H4 (cell line): ENCODE measurements around the gene IHH. TPM values are rescaled to one million over a fixed set of nuclear protein-coding genes. Genes with fewer than 3 reads are reported as not detected.
A peak's percentile ranks its signal among the peaks of the same experiment; 100 is the strongest.

Experiments
- DNase-seq: peaks from one replicate; pipeline ENCODE4 v3.0.0-alpha.2; 2015; ENCODE audit warnings: low spot score
- total RNA-seq: library from RNA; depleted of rRNA; stranded (reverse); fragments of >200 nt; shearing (Covaris generic); gene quantifications from 2 replicates; pipeline ENCODE4 v1.2.3, GENCODE V29; 2014

The IHH gene
- total RNA-seq, 1 experiment from 2014 or later = not detected

DNA sequence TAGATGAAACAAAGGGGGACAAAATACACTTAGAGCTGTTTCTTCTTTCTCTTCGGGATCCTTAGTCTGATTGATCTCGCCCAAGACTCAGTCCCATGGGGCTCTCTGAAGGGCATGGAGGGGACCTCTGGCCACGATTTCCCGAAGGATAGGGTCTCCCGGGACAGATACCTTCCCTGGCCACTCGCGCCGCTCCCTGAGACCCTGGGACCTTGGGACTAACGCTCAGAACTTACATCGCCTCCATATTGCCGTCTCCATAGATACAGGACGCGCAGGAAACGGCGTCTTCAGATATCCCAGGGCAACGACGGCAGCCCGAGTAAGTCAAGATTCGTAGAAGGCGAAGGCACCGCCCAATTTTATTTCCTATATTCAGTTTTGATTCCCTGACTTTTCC lies 19.5 kb downstream of the IHH start, which contains the start of gene CFAP65:
TSS of gene CFAP65 (minus strand) at position 265 of the 400 bp plus-strand sequence. CDS start 2,468 bp downstream, outside the sequence.
- DNase-seq = peak; percentile 60

DNA sequence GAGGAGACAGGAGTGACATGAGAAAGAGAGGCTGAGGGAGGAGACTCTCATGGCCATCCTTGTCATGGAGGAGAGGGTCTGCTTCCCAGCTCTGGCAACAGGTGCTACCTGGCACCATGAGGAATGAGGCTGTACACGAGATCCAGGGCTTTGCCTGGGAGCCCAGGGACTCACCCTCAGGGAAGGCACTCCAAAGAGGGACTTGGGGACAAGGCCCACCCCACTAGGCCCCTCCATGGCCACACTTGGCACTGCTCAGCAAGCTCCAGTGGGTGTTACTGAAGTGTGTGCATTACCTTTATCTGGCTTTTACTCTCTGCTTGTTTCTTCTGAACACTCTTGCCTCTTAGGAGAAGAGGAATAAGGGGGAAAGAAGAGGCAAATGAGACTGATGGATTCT lies 22.1 kb downstream of the IHH start:
- DNase-seq = no peak

DNA sequence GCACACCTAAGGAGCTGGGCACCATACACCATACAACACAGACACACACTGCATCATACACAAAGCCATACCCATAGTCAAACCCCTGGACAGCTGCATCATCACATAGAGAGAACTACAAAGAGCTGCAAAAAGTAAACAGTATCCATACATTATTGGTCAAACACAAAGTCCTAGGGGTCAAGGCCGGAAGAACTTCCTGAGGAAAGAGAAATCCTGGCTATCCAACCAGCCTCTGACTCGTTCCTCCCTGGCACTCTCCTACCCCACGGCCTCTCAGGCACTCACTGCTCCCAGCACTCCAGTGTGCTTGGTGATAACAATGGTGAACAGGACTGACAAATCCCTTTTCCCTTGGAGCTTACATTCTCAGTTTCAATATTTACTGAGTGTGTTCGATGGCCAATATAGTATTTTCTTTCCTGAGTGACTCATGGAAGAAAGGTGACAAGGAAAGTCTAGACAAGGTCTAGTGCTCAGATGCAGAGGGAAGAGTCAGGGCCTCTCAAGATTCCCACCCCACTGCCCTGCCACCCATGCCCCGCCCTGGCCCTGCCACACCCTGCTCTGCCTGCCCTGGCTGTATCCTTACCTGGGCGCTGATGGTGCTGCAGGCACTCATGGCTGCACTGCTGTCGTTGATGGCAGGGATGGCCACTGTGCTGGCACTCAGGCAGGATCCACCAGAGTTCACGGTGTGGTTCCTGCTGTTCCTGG lies 22.8 kb downstream of the IHH start:
- no peak for DNase-seq

DNA sequence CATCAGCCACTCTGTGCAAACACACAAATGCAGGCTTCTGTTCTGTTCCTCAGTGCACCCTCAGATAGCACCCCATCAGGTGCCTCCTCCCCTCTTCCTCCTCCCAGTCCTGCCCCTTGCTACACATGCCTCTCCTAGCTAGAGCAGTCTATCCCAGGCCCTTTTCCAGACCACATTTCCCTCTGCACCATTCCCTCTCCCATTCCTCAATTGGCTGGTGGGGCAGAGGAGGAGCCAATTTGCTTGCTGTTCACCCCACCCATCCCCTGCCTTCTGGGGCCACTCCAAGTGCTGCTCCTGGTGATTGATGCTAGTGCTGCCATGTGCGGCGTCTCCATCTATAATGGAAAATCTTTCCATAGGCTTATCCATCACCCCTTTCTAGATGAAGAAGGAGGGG lies 24.8 kb downstream of the IHH start:
- DNase-seq = no peak

DNA sequence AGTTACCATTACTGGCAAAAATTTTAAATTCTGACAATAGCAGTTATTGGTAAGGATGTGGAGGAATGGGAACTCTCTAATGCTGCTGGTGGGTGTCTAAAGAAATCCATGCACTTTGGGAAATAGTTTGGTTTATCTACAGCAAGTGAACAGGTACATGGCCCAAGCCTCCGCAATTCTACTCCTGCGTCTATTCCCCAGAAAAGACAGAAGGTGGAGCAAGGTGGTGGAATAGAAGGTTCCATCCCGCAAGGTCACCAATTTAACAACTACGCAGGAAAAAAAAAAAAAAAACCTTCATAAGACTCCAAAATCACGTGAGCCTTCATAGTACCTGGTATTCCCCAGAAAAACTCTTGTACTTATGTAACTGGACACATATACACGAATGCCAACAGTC lies 25.9 kb downstream of the IHH start:
- no peak for DNase-seq

DNA sequence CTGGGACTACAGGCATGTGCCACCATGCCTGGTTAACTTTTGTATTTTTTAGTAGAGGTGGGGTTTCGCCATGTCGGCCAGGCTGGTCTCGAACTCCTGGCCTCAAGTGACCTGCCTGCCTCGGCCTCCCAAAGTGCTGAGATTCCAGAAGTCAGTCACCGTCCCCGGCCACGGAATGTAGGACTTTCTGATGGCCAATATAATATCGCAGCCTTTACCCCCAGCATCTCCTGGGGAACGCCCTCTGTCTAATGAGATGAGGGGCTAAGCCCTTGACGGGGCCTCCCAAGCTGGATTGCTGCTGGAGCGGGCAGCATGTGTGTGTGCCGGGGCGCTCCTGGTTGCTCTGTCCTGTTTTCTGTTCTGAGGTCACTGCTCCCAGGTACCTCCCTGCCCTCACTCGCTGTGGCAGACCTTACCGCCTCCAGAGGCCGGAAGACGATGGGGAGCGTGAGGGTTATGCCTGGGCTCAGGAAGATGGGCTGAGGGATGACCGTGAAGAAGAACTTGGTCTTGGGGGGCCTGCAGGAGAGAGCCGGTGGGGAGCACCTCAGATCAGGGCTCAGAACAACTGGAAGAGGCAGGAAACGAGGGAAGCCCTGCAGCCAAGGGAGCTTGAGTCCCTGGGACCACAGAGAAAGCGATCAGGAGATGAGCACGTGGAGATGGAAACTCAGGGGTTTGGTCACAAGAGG lies 28.5 kb downstream of the IHH start:
- DNase-seq = no peak

DNA sequence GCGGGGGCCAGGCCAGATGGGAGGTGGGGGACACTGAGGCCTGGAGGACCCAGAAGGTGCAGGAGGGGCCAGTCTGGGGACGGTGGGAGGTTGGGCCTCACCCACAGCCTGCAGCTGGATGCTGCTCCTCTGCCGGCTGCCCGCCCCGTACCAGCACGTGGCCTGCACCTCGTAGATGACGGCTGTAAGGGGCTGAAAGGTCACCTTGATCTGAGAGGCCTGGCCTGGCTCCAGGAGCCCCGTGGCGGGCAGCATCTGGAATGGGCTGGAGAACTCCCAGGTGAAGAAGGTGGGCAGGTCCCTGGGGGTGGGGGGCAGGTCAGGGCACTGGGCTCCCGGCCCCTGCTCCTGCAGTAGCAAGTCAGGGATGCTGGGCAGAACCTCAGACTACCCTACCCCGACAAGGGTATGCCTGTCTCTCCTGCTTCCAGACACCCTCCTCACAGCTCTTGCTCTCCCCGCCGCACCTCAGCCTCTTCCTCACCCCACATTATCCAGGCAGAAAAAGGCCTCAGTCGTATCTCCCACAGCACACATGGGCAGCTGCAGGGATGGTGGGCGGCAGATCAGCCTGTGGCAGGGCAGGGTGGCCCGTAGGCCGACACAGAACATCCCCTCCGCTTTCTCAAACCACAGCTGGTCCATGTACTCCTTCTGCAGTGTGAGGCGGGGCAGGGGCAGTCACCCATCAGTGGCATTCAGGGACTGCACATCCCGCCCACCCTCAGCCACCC lies 29.5 kb downstream of the IHH start:
- no peak for DNase-seq

DNA sequence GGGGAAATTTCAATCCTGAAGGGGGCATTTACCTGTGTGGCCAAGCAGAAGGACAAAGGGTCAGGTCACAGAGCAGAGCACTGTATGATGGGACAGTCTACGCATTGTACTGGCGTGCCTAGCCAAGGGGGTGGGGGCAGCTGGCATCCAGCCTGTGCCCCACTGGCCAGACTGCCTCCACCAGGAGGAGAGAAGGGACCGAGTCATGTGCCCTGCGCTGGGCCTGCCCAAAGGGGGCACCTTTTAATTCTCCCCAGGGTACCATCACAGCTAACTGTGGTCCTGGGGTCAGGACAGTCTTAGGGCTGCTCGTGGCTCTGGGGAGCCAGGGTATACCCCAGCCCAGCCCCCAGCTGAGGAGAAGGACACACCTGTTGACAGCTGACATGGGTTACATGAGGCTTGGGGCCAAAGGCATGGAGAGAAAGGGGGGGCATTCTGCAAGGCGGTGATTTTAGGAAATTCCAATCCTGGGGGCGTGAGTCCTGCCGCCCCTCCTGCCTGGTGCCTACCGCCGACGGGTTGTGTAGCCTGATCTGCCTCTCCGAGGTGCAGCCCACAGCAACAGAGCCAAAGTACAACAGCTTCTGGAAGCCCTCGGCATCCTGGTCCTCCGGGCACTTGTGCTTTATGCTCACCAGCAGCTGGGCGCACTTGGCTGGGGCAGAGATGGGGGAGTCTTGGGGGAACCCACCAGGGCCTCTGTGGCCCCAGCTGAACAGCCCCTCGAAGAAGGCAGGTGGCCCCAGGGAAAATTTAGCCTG lies 30.4 kb downstream of the IHH start:
- no peak for DNase-seq

DNA sequence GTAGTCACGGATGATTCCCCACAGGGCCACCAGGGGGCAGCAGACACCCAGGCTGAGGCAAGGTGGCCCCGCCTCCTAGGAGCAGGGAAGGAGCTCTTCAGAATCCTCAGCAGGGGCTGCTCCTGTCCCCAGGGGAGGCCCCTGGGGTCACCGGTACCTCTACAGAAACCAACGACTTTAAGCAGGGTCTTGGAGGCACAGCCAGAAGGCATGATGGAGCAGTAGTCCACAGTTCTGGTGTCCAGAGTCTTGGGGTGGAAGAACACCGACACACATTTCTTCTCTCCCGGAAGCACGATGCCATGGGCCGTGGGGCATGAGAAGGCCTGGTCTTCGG lies 30.9 kb downstream of the IHH start:
- DNase-seq = peak; percentile 62

DNA sequence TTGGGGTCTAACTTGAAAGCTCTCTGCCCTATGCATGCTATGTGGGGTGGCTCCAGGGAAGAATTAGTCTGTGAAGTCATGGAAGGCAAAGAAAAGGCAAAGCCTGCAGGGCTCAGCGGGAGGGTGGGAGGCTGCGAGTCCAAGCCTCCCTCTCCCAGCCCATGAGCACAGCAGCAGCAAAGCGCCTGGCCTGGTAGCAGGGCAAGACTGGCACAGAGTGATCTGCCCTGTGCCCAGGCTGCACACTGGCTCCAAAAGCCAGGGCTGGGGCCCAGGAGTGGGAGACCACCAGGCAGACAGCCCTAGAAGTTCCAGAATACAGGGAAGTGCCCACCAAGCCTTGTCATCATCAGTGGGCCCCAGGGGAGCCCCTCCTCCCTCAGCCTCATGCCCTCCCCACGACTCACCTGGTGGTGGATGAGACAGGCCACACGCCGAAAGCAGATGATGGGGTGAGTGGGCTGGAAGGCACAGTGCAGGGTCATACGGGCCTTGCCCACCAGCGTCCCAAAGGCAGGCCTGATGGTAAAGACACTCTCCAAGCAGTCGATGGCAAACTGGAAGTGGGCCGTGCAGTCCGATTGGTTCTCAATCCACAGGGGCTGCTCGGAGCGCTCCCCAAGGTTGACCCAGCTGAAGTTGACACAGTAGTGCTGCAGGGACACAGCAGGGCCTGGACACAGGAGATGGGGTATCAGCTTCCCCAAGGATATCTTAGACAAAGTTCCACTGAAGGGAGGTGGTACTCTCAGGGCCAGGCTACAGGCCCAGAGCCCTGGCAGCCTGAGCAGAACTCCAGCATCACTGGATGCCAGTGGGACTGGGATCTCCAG lies 31.5 kb downstream of the IHH start:
- DNase-seq = no peak

DNA sequence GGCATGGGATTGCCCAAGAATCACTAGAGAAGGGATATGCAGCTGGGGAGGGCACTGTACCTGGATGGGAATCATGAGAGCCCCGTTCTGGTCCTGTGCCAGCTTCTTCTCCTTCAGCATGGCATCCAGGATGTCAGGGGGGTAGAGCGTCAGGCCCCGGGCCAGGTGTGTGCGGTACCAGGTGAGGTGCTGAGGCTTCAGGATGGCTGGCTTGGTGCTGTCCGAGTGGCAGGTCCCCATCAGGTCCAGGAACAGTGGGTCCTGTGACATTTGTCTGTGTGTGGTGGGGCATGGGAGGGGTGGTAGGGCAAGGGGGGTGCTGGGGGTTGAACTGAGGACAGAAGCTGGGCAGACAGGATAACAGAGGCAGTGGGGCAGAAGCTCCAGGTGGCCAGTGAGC lies 32.6 kb downstream of the IHH start:
- no peak for DNase-seq

DNA sequence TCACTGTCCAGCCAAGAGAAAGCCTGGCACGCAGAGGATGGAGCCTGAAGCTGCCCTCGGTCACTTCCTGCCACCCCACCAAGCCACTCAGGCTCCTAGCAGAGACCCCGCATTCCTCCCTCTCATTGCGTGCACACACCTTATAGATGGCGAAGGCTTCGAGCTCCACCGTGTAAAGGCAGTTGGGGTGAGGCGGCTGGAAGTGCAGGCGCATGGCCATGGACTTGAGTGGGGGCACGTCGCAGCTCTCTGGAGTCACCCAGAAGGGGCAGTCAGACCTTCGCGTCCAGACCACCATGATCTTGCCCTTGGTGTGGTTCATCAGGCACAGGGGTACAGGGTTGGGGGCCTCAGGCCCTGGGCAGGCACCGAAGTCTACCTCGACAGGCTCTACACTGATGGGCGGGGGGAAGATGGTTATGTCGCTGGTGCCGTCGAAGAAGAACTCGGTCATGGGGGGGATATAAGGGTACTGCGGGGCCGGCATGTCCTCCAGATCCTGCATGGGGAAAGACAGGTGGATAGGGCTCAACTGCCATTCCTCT lies 33.1 kb downstream of the IHH start:
- DNase-seq = no peak

DNA sequence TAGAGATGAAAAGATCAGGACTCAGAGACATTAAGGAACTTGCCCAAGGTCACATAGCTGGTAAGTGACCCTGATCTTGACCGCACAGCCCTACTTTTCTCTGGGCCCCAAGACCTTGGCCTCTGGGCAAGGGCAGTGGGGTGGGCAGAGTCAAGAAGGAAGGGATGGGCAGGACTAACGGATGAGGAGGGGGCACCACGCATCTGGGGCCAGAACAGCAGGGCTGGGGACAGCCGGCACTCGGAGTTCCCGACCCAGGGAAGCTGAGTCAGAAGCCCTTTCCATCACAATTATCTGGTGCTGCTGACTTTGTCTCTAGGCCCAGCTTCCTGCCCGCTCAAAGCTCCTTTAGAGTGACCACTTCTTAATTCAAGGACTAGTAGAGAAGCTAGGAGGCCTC lies 33.8 kb downstream of the IHH start:
- DNase-seq = no peak

DNA sequence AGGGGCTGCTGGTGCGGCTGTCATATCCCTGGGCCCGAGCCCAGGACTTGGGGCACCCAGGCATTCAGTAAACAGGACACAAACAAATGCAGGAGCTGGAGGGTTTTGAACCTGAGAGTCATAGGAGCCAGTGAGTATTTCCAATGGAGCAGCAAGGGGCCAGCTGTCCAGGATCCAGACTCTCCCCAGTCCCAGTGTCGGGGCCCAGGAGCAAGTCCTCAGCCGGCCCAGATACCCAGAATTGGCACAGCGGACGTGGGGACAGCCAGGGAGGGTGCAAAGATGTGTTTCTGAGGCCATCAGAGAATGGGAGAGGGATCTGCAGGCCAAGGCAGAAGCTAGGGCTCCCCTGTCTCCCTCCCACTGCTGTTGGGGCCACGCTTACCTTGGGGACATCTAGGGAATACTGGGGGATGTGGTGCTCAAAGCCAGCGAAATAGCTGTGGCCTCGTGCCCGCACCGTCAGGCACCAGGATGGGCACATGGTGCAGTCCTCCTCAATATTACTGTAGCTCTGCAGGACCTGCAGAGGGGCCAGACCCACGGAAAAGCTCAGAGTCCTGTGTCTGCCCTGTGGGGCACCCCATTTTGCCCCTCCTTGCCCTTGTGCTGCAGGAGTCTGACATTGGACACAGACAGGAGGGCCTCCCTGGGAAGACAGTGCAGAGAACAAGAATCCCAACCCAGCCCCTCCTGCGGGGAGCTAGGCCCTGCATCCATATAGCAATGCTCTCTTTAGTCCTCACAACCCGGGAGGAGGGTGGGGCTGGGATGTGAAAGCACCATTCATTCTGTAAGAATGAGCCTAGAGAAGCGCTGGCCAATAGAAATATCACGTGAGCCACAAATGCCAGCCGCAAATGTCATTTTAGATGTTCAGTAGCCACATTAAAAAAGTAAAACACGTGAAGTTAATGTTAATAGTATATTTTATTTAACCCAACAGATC lies 34.8 kb downstream of the IHH start:
- no peak for DNase-seq

DNA sequence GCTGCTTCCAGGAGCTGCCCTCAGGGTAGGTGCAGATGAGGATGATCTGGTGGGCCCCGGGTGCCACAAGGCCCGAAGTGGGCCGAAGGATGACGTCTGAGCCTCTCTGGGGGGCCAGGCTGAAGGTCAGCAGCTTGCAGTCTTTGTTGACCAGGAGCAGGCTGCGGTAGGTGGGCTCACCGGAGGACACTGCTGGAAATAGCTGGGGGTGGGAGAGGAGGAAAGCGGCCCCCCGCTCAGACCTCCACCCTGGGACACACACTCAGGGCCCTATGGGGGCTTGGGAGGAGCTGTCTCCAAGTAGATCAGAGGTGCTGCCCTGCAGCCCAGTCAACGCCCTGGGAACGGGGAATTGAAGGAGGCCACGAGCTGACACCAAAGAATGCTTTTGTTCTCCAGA lies 36.7 kb downstream of the IHH start:
- DNase-seq = no peak

DNA sequence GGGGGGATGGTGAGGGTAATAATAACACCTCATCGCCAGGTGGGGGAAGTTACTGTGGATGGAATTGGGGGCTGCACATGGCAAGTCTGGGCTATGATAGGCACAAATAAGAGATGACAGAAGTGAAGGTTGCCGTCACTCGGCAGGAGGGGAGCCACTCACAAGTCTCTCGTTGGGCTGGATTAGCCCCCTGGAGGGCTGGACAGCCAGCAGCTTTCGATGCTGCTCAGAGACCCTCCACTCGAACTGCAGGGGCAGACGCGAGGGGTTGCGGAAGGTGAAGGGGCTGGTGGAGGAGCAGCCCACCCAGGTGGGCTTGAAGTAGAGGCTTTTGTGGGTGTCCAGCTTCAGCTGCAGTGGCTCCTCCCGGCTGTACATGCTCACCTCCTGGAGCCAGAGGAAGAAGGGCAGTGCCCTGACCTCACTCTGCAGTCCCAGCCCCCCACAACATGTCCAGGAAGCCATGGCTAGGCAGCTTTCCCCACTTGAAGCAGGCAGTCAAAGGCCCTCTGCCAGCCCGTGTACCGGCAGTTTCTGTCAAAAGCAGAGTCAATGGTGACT lies 37.6 kb downstream of the IHH start:
- no peak for DNase-seq

DNA sequence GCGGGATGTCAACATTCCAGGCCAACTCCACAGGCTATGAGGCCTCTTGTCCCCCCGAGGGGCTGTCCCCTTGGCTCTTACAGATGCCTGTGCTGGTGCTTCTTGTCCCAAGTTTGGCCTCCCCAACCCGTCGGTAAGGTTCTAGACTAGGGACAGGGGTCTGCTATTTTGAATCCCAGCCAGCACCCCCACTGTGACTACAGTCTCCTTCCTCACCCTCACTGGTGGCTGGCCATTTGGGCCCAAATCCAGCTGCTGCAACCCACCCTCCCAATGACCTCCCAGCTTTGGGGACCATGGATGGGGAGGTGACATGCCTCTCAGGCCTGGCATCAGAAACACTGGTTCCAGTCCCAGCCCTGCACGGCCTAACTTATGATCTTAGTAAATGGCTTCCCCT lies 38.1 kb downstream of the IHH start:
- no peak for DNase-seq

DNA sequence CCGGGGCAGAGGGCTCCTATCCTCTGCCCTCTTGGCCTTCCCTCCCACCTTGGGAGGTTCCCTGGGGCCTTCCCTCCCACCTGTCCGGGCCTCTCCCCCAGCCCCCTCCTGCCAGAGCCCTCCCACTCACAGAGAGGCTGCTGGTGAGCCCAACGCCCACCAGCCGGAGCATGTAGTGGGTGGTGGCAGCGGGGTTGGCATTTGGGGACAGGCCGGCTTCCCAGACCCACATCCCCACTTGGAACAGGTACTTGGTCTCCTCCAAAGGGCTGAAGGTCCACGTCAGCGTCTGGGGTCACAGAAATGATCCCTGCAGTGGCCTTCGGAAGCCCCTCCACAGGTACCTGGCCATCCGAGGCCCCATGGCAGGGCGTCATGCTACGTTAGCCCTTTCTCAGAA lies 38.7 kb downstream of the IHH start:
- no peak for DNase-seq

DNA sequence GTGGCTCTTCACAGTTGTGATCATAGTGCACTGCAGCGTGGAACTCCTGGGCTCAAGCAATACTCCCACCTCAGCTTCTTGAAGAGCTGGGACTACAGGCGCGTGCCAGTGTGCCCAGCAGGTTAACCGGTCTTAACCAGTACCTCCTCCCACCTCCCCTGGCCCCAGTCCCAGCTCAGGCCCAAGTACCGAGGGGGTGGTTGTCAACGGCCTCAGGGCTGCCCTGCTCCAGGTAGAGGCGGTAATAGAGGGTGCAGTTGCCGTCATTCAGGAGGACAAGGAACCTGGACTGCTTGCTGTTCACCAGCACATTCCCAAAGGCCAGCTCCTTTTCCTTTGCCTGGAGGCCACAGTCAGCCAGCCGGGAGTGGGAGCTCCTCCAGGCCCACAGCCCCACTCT lies 39.1 kb downstream of the IHH start:
- DNase-seq = no peak
